OCI-LY1 (cell line): ENCODE results near the gene PALS2.

Source experiments
- CTCF ChIP-seq: fragments of 200-600 bp; sonication (generic), shearing (Covaris generic); IDR thresholded peaks from 2 replicates; pipeline ENCODE4 v1.5.1; 2017; ENCODE audit warnings: mild to moderate bottlenecking, antibody characterized with exemption, low read length, moderate library complexity, mixed read lengths
- EZH2 ChIP-seq: fragments of 200-600 bp; sonication (generic), shearing (Covaris generic); IDR thresholded peaks from 2 replicates; pipeline ENCODE4 v1.8.0; 2017; ENCODE audit warnings: borderline replicate concordance, mixed run types, mild to moderate bottlenecking, antibody characterized with exemption, low read length, moderate library complexity, mixed read lengths

- TF ChIP-seq CTCF (no peak), EZH2 (no peak)
Observed at GRCh38 chr7:24602860-24603456, 29.7 kb downstream of the PALS2 start.
